Muscle layer of colon (tissue), 2 donors: ENCODE results near the gene CKM.
"Not testable (repeated sequence)": the region's sequence is repeated elsewhere in the genome, so short reads cannot be mapped to it uniquely, and the experiment has no call there.

ENCODE experiments used
- H3K27ac ChIP-seq: one replicate; pipeline ENCODE4 v1.7.0; 2013; ENCODE audit warnings: low read depth, mild to moderate bottlenecking, low read length, moderate library complexity
- H3K27me3 ChIP-seq, 2 donors: one replicate each; pipeline ENCODE4 v1.7.0; 2013; ENCODE audit warnings: low read length in 2 of 2, mild to moderate bottlenecking in 2 of 2; ENCODE audit not compliant: insufficient read depth in 2 of 2, control insufficient read depth in 1 of 2
- H3K36me3 ChIP-seq: one replicate; pipeline ENCODE4 v1.7.0; 2013; ENCODE audit warnings: mild to moderate bottlenecking, low read length; ENCODE audit not compliant: insufficient read depth
- H3K4me1 ChIP-seq: one replicate; pipeline ENCODE4 v1.7.0; 2013; ENCODE audit warnings: mild to moderate bottlenecking, low read length; ENCODE audit not compliant: insufficient read depth
- H3K4me3 ChIP-seq, 2 donors: one replicate each; pipeline ENCODE4 v1.7.0; 2013; ENCODE audit warnings: low read length in 2 of 2, low read depth in 1 of 2, mild to moderate bottlenecking in 1 of 2, moderate library complexity in 1 of 2
- H3K9ac ChIP-seq: one replicate; pipeline ENCODE4 v1.7.0; 2013; ENCODE audit warnings: low read length
- H3K9me3 ChIP-seq: one replicate; pipeline ENCODE4 v1.7.0; 2013; ENCODE audit warnings: mild to moderate bottlenecking, low read length
- donor health status: abdominal sarcoma.
- donor health status: Adenocarcinoma of cecum.

CKM gene

GRCh38 chr19:45347570-45348366, 25.1 kb upstream of the CKM start:
- no peaks in the 10 kb centered on the region for H3K36me3 ChIP-seq

GRCh38 chr19:45346449-45346848, 23.8 kb upstream of the CKM start:
- Histone ChIP-seq H3K27ac (no peak overlapping the region), H3K27me3 (peaks cover 7 to 27% of the 10 kb centered on the region in 2 donors), H3K4me1 (no peaks in the 10 kb centered on the region), H3K36me3 (no peaks in the 10 kb centered on the region), H3K4me3 (no peak overlapping the region), H3K9ac (no peak overlapping the region), H3K9me3 (no peaks in the 10 kb centered on the region)

More at GRCh38 chr19:45347570-45348366, 25.1 kb upstream of the CKM start:
- no peak overlapping the region for H3K9ac ChIP-seq
- H3K4me3 ChIP-seq = no peak overlapping the region
- peaks cover 4 to 27% of the 10 kb centered on the region in 2 donors for H3K27me3 ChIP-seq
- H3K27ac ChIP-seq = no peak overlapping the region
- H3K9me3 ChIP-seq = no peaks in the 10 kb centered on the region
- no peaks in the 10 kb centered on the region for H3K4me1 ChIP-seq

GRCh38 chr19:45345506-45345860, 22.8 kb upstream of the CKM start:
- peaks cover 15 to 34% of the 10 kb centered on the region in 2 donors for H3K27me3 ChIP-seq
- H3K27ac ChIP-seq = no peak overlapping the region

GRCh38 chr19:45344621-45345505, 22.2 kb upstream of the CKM start:
- no peaks in the 10 kb centered on the region for H3K9me3 ChIP-seq
- H3K27ac ChIP-seq = no peak overlapping the region
- no peak overlapping the region for H3K4me3 ChIP-seq
- no peaks in the 10 kb centered on the region for H3K4me1 ChIP-seq
- H3K27me3 ChIP-seq = peaks cover 20 to 40% of the 10 kb centered on the region in 2 donors
- no peaks in the 10 kb centered on the region for H3K36me3 ChIP-seq
- no peak overlapping the region for H3K9ac ChIP-seq

More at GRCh38 chr19:45345506-45345860, 22.8 kb upstream of the CKM start:
- Histone ChIP-seq H3K9ac (no peak overlapping the region), H3K36me3 (no peaks in the 10 kb centered on the region), H3K4me1 (no peaks in the 10 kb centered on the region), H3K4me3 (no peak overlapping the region), H3K9me3 (no peaks in the 10 kb centered on the region)

GRCh38 chr19:45342911-45343310, 20.2 kb upstream of the CKM start:
- H3K27ac ChIP-seq = no peak overlapping the region
- H3K4me3 ChIP-seq = no peak overlapping the region
- H3K27me3 ChIP-seq = peaks cover 20 to 45% of the 10 kb centered on the region in 2 donors
- no peak overlapping the region for H3K9ac ChIP-seq
- no peaks in the 10 kb centered on the region for H3K36me3 ChIP-seq
- no peaks in the 10 kb centered on the region for H3K4me1 ChIP-seq
- H3K9me3 ChIP-seq = no peaks in the 10 kb centered on the region

- peaks cover 16 to 25% of the 10 kb centered on the region in 2 donors for H3K27me3 ChIP-seq
- no peak overlapping the region for H3K4me3 ChIP-seq
- H3K36me3 ChIP-seq = no peaks in the 10 kb centered on the region
- H3K9ac ChIP-seq = no peak overlapping the region
- H3K9me3 ChIP-seq = no peaks in the 10 kb centered on the region
- H3K4me1 ChIP-seq = no peaks in the 10 kb centered on the region
- H3K27ac ChIP-seq = no peak overlapping the region
Measured at GRCh38 chr19:45340899-45341453, 18.3 kb upstream of the CKM start.

GRCh38 chr19:45340232-45340898, 17.7 kb upstream of the CKM start, which contains the start of gene KLC3:
KLC3 (plus strand) TSS chr19:45340750; CDS start chr19:45345542, 4,792 bp downstream.
- Histone ChIP-seq H3K27me3 (peaks cover 16 to 20% of the 10 kb centered on the region in 2 donors), H3K9ac (no peak within 1 kb of the TSS), H3K4me3 (no peak within 1 kb of the TSS)

GRCh38 chr19:45339629-45340028, 17.0 kb upstream of the CKM start:
- H3K27me3 ChIP-seq = peaks cover 16 to 18% of the 10 kb centered on the region in 2 donors
- no peak overlapping the region for H3K27ac ChIP-seq
- H3K36me3 ChIP-seq = no peaks in the 10 kb centered on the region
- H3K4me1 ChIP-seq = no peaks in the 10 kb centered on the region
- no peaks in the 10 kb centered on the region for H3K9me3 ChIP-seq
- H3K9ac ChIP-seq = no peak overlapping the region
- H3K4me3 ChIP-seq = no peak overlapping the region

More at GRCh38 chr19:45340232-45340898, 17.7 kb upstream of the CKM start, which contains the start of gene KLC3:
- H3K27ac ChIP-seq = no peak within 1 kb of the TSS
- no peaks in the 10 kb centered on the region for H3K9me3 ChIP-seq
- no peaks in the 10 kb centered on the region for H3K4me1 ChIP-seq
- no peaks in the 10 kb centered on the region for H3K36me3 ChIP-seq

- no peak overlapping the region for H3K27ac ChIP-seq
Measured at GRCh38 chr19:45336696-45337251, 14.1 kb upstream of the CKM start.

GRCh38 chr19:45334881-45335280, 12.2 kb upstream of the CKM start:
- not testable (repeated sequence) for H3K27ac ChIP-seq, H3K27me3 ChIP-seq, H3K4me3 ChIP-seq, H3K4me1 ChIP-seq, H3K36me3 ChIP-seq, H3K9ac ChIP-seq, H3K9me3 ChIP-seq

More at GRCh38 chr19:45336696-45337251, 14.1 kb upstream of the CKM start:
- Histone ChIP-seq H3K36me3 (no peaks in the 10 kb centered on the region), H3K9me3 (no peaks in the 10 kb centered on the region), H3K4me3 (no peak overlapping the region), H3K9ac (no peak overlapping the region), H3K4me1 (no peaks in the 10 kb centered on the region), H3K27me3 (peaks cover 15 to 18% of the 10 kb centered on the region in 2 donors)
